HepG2 (cell line): ENCODE results near the gene FCHO1. TPM values are rescaled to one million over a fixed set of nuclear protein-coding genes. Genes with fewer than 3 reads are reported as not detected.

Experiments used
- ARHGAP35 ChIP-seq: sonication (generic); formaldehyde crosslinking; IDR thresholded peaks from 2 replicates; pipeline ENCODE4 v1.9.0; 2022; ENCODE audit warnings: mild to moderate bottlenecking, inconsistent platforms, moderate library complexity, missing genetic modification reagents, borderline replicate concordance
- BCL6 ChIP-seq: IDR thresholded peaks from 2 replicates; pipeline ENCODE4 v1.6.1; 2016; ENCODE audit warnings: missing genetic modification reagents, missing compliant biosample characterization
- CEBPG ChIP-seq: IDR thresholded peaks from 2 replicates; pipeline ENCODE4 v1.6.1; 2016
- HDAC6 ChIP-seq: fragments of 200-600 bp; sonication (generic); IDR thresholded peaks from 2 replicates; pipeline ENCODE4 v1.7.0; 2017; ENCODE audit warnings: mild to moderate bottlenecking, antibody characterized with exemption, low read length, low read depth
- HMGA1 ChIP-seq: sonication (generic); formaldehyde crosslinking; conservative IDR thresholded peaks from 2 replicates; pipeline ENCODE4 v1.4.0; 2020; ENCODE audit warnings: missing genetic modification reagents
- IRX3 ChIP-seq: sonication (generic); formaldehyde crosslinking; IDR thresholded peaks from 2 replicates; pipeline ENCODE4 v1.8.1; 2023; ENCODE audit warnings: mild to moderate bottlenecking, low read depth, missing genetic modification reagents, borderline replicate concordance
- MBNL3 ChIP-seq: fragments of 250-450 bp; sonication (Bioruptor Pico); conservative IDR thresholded peaks from 2 replicates; pipeline ENCODE4 v1.8.0; 2022; ENCODE audit warnings: mild to moderate bottlenecking, inconsistent platforms
- MEF2D ChIP-seq: sonication (generic); formaldehyde crosslinking; IDR thresholded peaks from 2 replicates; pipeline ENCODE4 v1.5.1; 2020; ENCODE audit warnings: mild to moderate bottlenecking, missing genetic modification reagents
- MNT ChIP-seq: fragments of 450-650 bp; IDR thresholded peaks from 2 replicates; pipeline ENCODE4 v1.6.1; 2016
- MXI1 ChIP-seq: IDR thresholded peaks from 3 replicates; pipeline ENCODE4 v1.6.1; 2012; ENCODE audit warnings: low read depth, low read length, inconsistent platforms, borderline replicate concordance
- RBFOX2 ChIP-seq: fragments of 200-400 bp; formaldehyde crosslinking; IDR thresholded peaks from 2 replicates; pipeline ENCODE4 v1.6.1; 2017; ENCODE audit warnings: low read depth, mild to moderate bottlenecking, low read length
- THAP9 ChIP-seq: sonication (generic); formaldehyde crosslinking; IDR thresholded peaks from 2 replicates; pipeline ENCODE4; 2020; ENCODE audit warnings: missing genetic modification reagents, mild to moderate bottlenecking, borderline replicate concordance
- TP53 ChIP-seq: sonication (generic); formaldehyde crosslinking; conservative IDR thresholded peaks from 2 replicates; pipeline ENCODE4 v1.4.0; 2020; ENCODE audit warnings: missing genetic modification reagents
- ZBTB1 ChIP-seq: sonication (generic); formaldehyde crosslinking; IDR thresholded peaks from 2 replicates; pipeline ENCODE4 v1.4.0; 2020; ENCODE audit warnings: missing genetic modification reagents, borderline replicate concordance
- ZC3H13 ChIP-seq: sonication (generic); formaldehyde crosslinking; IDR thresholded peaks from 2 replicates; pipeline ENCODE4 v1.8.1; 2023; ENCODE audit warnings: mild to moderate bottlenecking, missing genetic modification reagents, moderate library complexity
- ZHX2 ChIP-seq, 2 experiments: sonication (generic) in 1 of 2; formaldehyde crosslinking in 1 of 2; IDR thresholded peaks; 2 replicates each; pipeline versions ENCODE4 v1.6.1 to v1.9.0; 2014 to 2022; ENCODE audit warnings: antibody characterized with exemption in 1 of 2, borderline replicate concordance in 1 of 2, inconsistent platforms in 1 of 2, low read depth in 1 of 2, missing genetic modification reagents in 1 of 2
- ZMYM4 ChIP-seq: sonication (generic); formaldehyde crosslinking; IDR thresholded peaks from 2 replicates; pipeline ENCODE4 v1.8.1; 2023; ENCODE audit warnings: mild to moderate bottlenecking, missing genetic modification reagents
- ZNF121 ChIP-seq: sonication (generic); formaldehyde crosslinking; IDR thresholded peaks from 2 replicates; pipeline ENCODE4 v1.5.0; 2020; ENCODE audit warnings: mild to moderate bottlenecking, missing genetic modification reagents
- ZNF256 ChIP-seq: sonication (generic); formaldehyde crosslinking; conservative IDR thresholded peaks from 2 replicates; pipeline ENCODE4 v1.4.0; 2020; ENCODE audit warnings: missing genetic modification reagents
- ZNF263 ChIP-seq: sonication (generic); formaldehyde crosslinking; IDR thresholded peaks from 2 replicates; pipeline ENCODE4 v1.4.0; 2020; ENCODE audit warnings: missing genetic modification reagents
- polyA plus RNA-seq, 8 experiments: library from polyadenylated mRNA; depleted of rRNA in 3 of 8; stranded (reverse) in 7 of 8; unstranded in 1 of 8; fragments of >200 nt; fragmentation: Illumina TruSeq in 4 of 8; extraction: Trizol in 4 of 8; gene quantifications; 2 replicates each; pipeline versions ENCODE4 v1.2.1 to v1.2.3, GENCODE V29; 2011 to 2016; ENCODE audit warnings: low read depth in 4 of 8, missing spikeins in 1 of 8, mixed read lengths in 1 of 8; ENCODE audit not compliant: insufficient read depth in 1 of 8
- total RNA-seq, 5 experiments: library from RNA; depleted of rRNA; stranded (reverse); fragments of >200 nt; fragmentation: Illumina TruSeq; extraction: Trizol; gene quantifications; 2 replicates each; pipeline ENCODE4 v1.2.3, GENCODE V29; 2016; ENCODE audit warnings: low read depth in 1 of 5

The FCHO1 gene
- total and polyA plus RNA-seq, 2 of the 13 experiments (the other 11 are each of a cell fraction or from before 2014, with no cell fraction given), result 1.3 to 3.1 TPM

GRCh38 chr19:17794731-17795494 lies 43.6 kb downstream of the FCHO1 start, which contains the start of gene B3GNT3 (continued):
- TF ChIP-seq ZNF263 (CRISPR knock-in tag) (0 out of 2 replicates have a peak, but pooled peaks have one; percentile 52), IRX3 (CRISPR knock-in tag) (no peak), ZBTB1 (no peak), ZC3H13 (peak; percentile 41; the same call in 1 of the 2 replicates), MNT (no peak), ZMYM4 (CRISPR knock-in tag) (no peak), BCL6 (no peak), ZNF121 (CRISPR knock-in tag) (peak; percentile 61; the same call in 1 of the 2 replicates), TP53 (no peak), MXI1 (peak; percentile 74; the same call in 1 of the 3 replicates), CEBPG (no peak), ARHGAP35 (CRISPR knock-in tag) (no peak), MBNL3 (CRISPR knock-in tag) (no peak), THAP9 (no peak), HDAC6 (no peak), HMGA1 (no peak), MEF2D (CRISPR knock-in tag) (no peak), ZNF256 (CRISPR knock-in tag) (no peak), ZHX2 (IDR thresholded peaks at IDR 0.05; ENCODE audit: low read depth) (no peak), ZHX2 (CRISPR knock-in tag; IDR thresholded peaks at IDR 0.05; ENCODE audit: borderline replicate concordance) (no peak), RBFOX2 (peak; percentile 67)
